ENCODE measurements around the gene DDX6. TPM values are rescaled to one million over a fixed set of nuclear protein-coding genes. Genes with fewer than 3 reads are reported as not detected.

DDX6 gene
- total and polyA plus RNA-seq, 2 donors (not counting 3 experiments of a cell fraction or from before 2014, with no cell fraction given), result 19.1 to 138 TPM

DNA sequence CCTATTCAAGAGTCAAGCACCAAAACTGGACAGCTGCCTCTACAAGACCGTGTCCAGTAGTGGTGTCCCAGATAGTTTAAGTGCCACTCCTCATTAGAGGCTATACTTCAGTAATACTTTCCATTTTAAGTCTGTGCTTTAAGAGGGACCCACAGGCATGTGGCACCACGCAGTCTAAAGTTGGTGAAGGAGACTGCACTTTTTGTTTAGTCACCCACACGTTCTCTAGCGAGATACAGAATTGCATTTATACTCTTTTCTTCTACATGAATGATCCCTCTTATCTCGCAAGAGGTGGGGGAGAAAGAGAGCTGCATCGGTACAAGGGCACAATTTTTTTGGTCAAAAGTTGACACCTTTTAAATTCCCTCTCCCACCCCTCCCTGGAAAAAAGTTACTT lies 41.5 kb downstream of the DDX6 start:
- H3K4me1 ChIP-seq (ENCODE audit: control insufficient read depth, extremely low read depth, insufficient read depth, low read length), result no peaks in the 10 kb centered on the region
- intact Hi-C loops (cut with micrococcal nuclease) (loop anchor here (5.0 kb wide), 1 partner anchor 57 kb away; no protein-coding TSS in a partner anchor), dilution Hi-C loops (cut with MboI; ENCODE audit: extremely low pct_ligation_motif_present, low sequenced_read_pairs) (no loop called here)
- no peaks in the 10 kb centered on the region for H3K79me2 ChIP-seq (ENCODE audit: control insufficient read depth, insufficient read depth, low read length)
- TF ChIP-seq GATA2 (IDR thresholded peaks at IDR 0.05; ENCODE audit: insufficient read depth, insufficient read length, low read depth, low read length) (no peak), MYC (IDR thresholded peaks at IDR 0.05; ENCODE audit: low read depth, low read length) (no peak), FOS (IDR thresholded peaks at IDR 0.05; ENCODE audit: borderline replicate concordance, insufficient read depth, low read length) (no peak), JUN (IDR thresholded peaks at IDR 0.05; ENCODE audit: borderline replicate concordance, insufficient read depth, insufficient read length, low read depth) (no peak), CTCF (IDR thresholded peaks at IDR 0.05; ENCODE audit: extremely low read depth in 1 of 2, insufficient read depth in 1 of 2, low read depth in 1 of 2, low read length in 2 of 2) (no peak), POLR2A (IDR thresholded peaks at IDR 0.05; ENCODE audit: low read depth, low read length) (no peak), POLR2AphosphoS5 (IDR thresholded peaks at IDR 0.05; ENCODE audit: insufficient read depth, low read depth, low read length) (no peak), EZH2 (IDR thresholded peaks at IDR 0.05; ENCODE audit: borderline replicate concordance, low read depth, low read length, severe bottlenecking) (no peak)
- TF ChIP-seq, protein P1, sequence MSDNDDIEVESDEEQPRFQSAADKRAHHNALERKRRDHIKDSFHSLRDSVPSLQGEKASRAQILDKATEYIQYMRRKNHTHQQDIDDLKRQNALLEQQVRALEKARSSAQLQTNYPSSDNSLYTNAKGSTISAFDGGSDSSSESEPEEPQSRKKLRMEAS (IDR thresholded peaks at IDR 0.05; ENCODE audit: insufficient read depth, insufficient read length), result no peak
- peaks cover 2 to 22% of the 10 kb centered on the region in 2 experiments for H3K36me3 ChIP-seq (ENCODE audit: control insufficient read depth in 2 of 2, extremely low read depth in 1 of 2, insufficient read depth in 2 of 2, low read length in 2 of 2)
- no peaks in the 10 kb centered on the region for H3K9me1 ChIP-seq (replicated peaks; ENCODE audit: control insufficient read depth, extremely low read depth, insufficient read depth, low read length)
- DNase-seq (ENCODE audit: low read depth, low spot score) (no peak), FAIRE-seq (no peak)
- H3K9me3 ChIP-seq (replicated peaks; ENCODE audit: control insufficient read depth, insufficient read depth, low read length), result no peaks in the 10 kb centered on the region
- H4K20me1 ChIP-seq (replicated peaks; ENCODE audit: control insufficient read depth, extremely low read depth, insufficient read depth, low read length), result no peaks in the 10 kb centered on the region
- ChIA-PET CTCF (interaction anchor here (0.7 kb wide), 1 partner anchor 29 kb away, joined by 3 read pairs; no protein-coding TSS in a partner anchor), POLR2A (no interaction called here)
- H3K4me2 ChIP-seq (ENCODE audit: insufficient read depth, low read length), result no peak overlapping the region
- BruUV-seq (replicated peaks), result TSS peak; percentile 12
- no peak overlapping the region for H3K4me3 ChIP-seq (replicated peaks in 1 of 3; ENCODE audit: insufficient read depth in 1 of 3, low read depth in 1 of 3, low read length in 3 of 3)
- H2AFZ ChIP-seq (ENCODE audit: low read depth, low read length), result no peak overlapping the region
- no peak overlapping the region for H3K27ac ChIP-seq (ENCODE audit: insufficient read depth, low read depth, low read length)
- H3K9ac ChIP-seq (replicated peaks; ENCODE audit: extremely low read depth, insufficient read depth, low read length), result no peak overlapping the region
- no peaks in the 10 kb centered on the region for H3K27me3 ChIP-seq (ENCODE audit: control insufficient read depth in 2 of 2, insufficient read depth in 2 of 2, low read length in 2 of 2)
